A549 (cell line): ENCODE results near the gene FANCC. TPM values are rescaled to one million over a fixed set of nuclear protein-coding genes. Genes with fewer than 3 reads are reported as not detected.
A peak's percentile ranks its signal among the peaks of the same experiment; 100 is the strongest.

Experiments
- ATAC-seq, 2 experiments: fragments of 200-7000 bp in 1 of 2; fragments of >200 bp in 1 of 2; cut with Nextera tagmentation in 1 of 2; cut with Tn5 transposase in 1 of 2; 3 replicates each; pipeline versions ENCODE4 v1.8.0 to v1.9.1; 2018 to 2020; ENCODE audit warnings: mild to moderate bottlenecking in 1 of 2, moderate library complexity in 1 of 2
- CTCF ChIA-PET: fragments of 300-600 bp; sonication (Branson Sonifier 250); formaldehyde crosslinking; extraction: SDS; loops from one replicate; lab custom pipeline; 2021; ENCODE audit warnings: antibody characterized with exemption, inconsistent platforms; lab: Yijun Ruan, JAX
- POLR2A ChIA-PET: fragments of 350-600 bp; formaldehyde crosslinking; extraction: SDS; loops from one replicate; lab custom pipeline; 2021; ENCODE audit warnings: antibody characterized with exemption, inconsistent platforms; lab: Yijun Ruan, JAX
- DNase-seq, 2 experiments: peaks; one replicate each; pipeline versions ENCODE4 v3.0.0 to v3.0.0-alpha.2; 2011 to 2016; ENCODE audit warnings: low read depth in 1 of 2, low spot score in 1 of 2
- FAIRE-seq: peaks from 2 replicates; lab custom pipeline; 2011; peaks lifted over from hg19 to GRCh38; lab: Jason Lieb, UNC
- H3K27ac ChIP-seq, 2 experiments: fragments of >200 bp; sonication (Bioruptor Twin); formaldehyde crosslinking; 3 replicates each; pipeline ENCODE4 v1.5.1; 2016 to 2017
- H3K4me1 ChIP-seq: fragments of >200 bp; sonication (Bioruptor Twin); formaldehyde crosslinking; 3 replicates; pipeline ENCODE4 v1.6.1; 2016
- H3K4me2 ChIP-seq: fragments of >200 bp; sonication (Bioruptor Twin); formaldehyde crosslinking; 3 replicates; pipeline ENCODE4 v1.6.1; 2016
- H3K4me3 ChIP-seq: fragments of >200 bp; sonication (Bioruptor Twin); formaldehyde crosslinking; 3 replicates; pipeline ENCODE4 v1.5.1; 2016
- H3K9me3 ChIP-seq: fragments of >200 bp; sonication (Bioruptor Twin); formaldehyde crosslinking; 3 replicates; pipeline ENCODE4 v1.6.1; 2016
- CBX8 ChIP-seq: fragments of 200-600 bp; sonication (generic); IDR thresholded peaks from 2 replicates; pipeline ENCODE4 v1.6.1; 2016
- CEBPB ChIP-seq, 2 experiments: fragments of >200 bp in 1 of 2; sonication (Bioruptor Twin) in 1 of 2; formaldehyde crosslinking in 1 of 2; IDR thresholded peaks; 2 replicates each; pipeline ENCODE4 v1.6.1; 2012 to 2016
- ESRRA ChIP-seq: fragments of 150-350 bp; IDR thresholded peaks from 2 replicates; pipeline ENCODE4 v1.6.1; 2014; ENCODE audit warnings: mild to moderate bottlenecking, low read length, borderline replicate concordance
- FOSB ChIP-seq: fragments of 250-450 bp; sonication (Bioruptor Pico); IDR thresholded peaks from 2 replicates; pipeline ENCODE4 v1.5.0; 2020; ENCODE audit warnings: mild to moderate bottlenecking, moderate library complexity
- FOSL2 ChIP-seq, 2 experiments: fragments of 450-650 bp in 1 of 2; fragments of >200 bp in 1 of 2; sonication (Bioruptor Twin) in 1 of 2; formaldehyde crosslinking; IDR thresholded peaks; 2 replicates each; pipeline versions ENCODE4 v1.5.0 to v1.6.1; 2016 to 2020; ENCODE audit warnings: mild to moderate bottlenecking in 1 of 2, moderate library complexity in 1 of 2
- FOXS1 ChIP-seq: fragments of 250-450 bp; sonication (Bioruptor Pico); IDR thresholded peaks from 2 replicates; pipeline ENCODE4 v1.5.0; 2020; ENCODE audit warnings: mild to moderate bottlenecking, moderate library complexity
- GATA3 ChIP-seq: IDR thresholded peaks from 2 replicates; pipeline ENCODE4 v1.6.1; 2012; ENCODE audit warnings: borderline replicate concordance
- HOXA7 ChIP-seq: fragments of 250-450 bp; sonication (Bioruptor Pico); IDR thresholded peaks from 2 replicates; pipeline ENCODE4 v1.5.0; 2020; ENCODE audit warnings: mild to moderate bottlenecking, moderate library complexity
- HOXB5 ChIP-seq: fragments of 250-450 bp; sonication (Bioruptor Pico); IDR thresholded peaks from 2 replicates; pipeline ENCODE4 v1.5.0; 2020; ENCODE audit warnings: mild to moderate bottlenecking, moderate library complexity
- KDM5A ChIP-seq: fragments of 200-600 bp; sonication (generic); IDR thresholded peaks from 2 replicates; pipeline ENCODE4 v1.6.1; 2016; ENCODE audit warnings: antibody characterized with exemption, mild to moderate bottlenecking
- MAFK ChIP-seq: fragments of 450-650 bp; IDR thresholded peaks from 2 replicates; pipeline ENCODE4 v1.6.1; 2014; ENCODE audit not compliant: partially characterized antibody
- MAZ ChIP-seq: fragments of 150-350 bp; IDR thresholded peaks from 2 replicates; pipeline ENCODE4 v1.6.1; 2014; ENCODE audit warnings: antibody characterized with exemption, low read depth, low read length, borderline replicate concordance
- NR3C1 ChIP-seq: fragments of >200 bp; sonication (Bioruptor Twin); formaldehyde crosslinking; IDR thresholded peaks from 3 replicates; pipeline ENCODE4 v1.6.1; 2017
- PHF8 ChIP-seq: fragments of 200-600 bp; sonication (generic); IDR thresholded peaks from 2 replicates; pipeline ENCODE4 v1.6.1; 2016; ENCODE audit warnings: low read depth, mild to moderate bottlenecking, antibody characterized with exemption, moderate library complexity, borderline replicate concordance
- POLR2A ChIP-seq: IDR thresholded peaks from 2 replicates; pipeline ENCODE4 v1.6.1; 2012; ENCODE audit warnings: mild to moderate bottlenecking, low read length
- POLR2AphosphoS2 ChIP-seq: conservative IDR thresholded peaks from 2 replicates; pipeline ENCODE4 v1.6.1; 2012; ENCODE audit warnings: low read length, improper control_type of control experiment, inconsistent platforms
- RAD21 ChIP-seq, 2 experiments: fragments of >200 bp in 1 of 2; sonication (Bioruptor Twin) in 1 of 2; formaldehyde crosslinking in 1 of 2; IDR thresholded peaks in 1 of 2; conservative IDR thresholded peaks in 1 of 2; 2 replicates in 1 of 2; 3 replicates in 1 of 2; pipeline ENCODE4 v1.6.1; 2012 to 2018; ENCODE audit warnings: inconsistent platforms in 1 of 2
- RARB ChIP-seq: fragments of 250-450 bp; sonication (Bioruptor Pico); IDR thresholded peaks from 2 replicates; pipeline ENCODE4 v1.8.0; 2021; ENCODE audit warnings: mild to moderate bottlenecking, moderate library complexity
- SREBF2 ChIP-seq: fragments of 450-650 bp; IDR thresholded peaks from 2 replicates; pipeline ENCODE4 v1.6.1; 2014; ENCODE audit warnings: mild to moderate bottlenecking, moderate library complexity
- TFCP2L1 ChIP-seq: fragments of 250-450 bp; sonication (Bioruptor Pico); IDR thresholded peaks from 2 replicates; pipeline ENCODE4 v1.5.0; 2021; ENCODE audit warnings: mild to moderate bottlenecking
- ZFP36 ChIP-seq: fragments of 450-650 bp; IDR thresholded peaks from 2 replicates; pipeline ENCODE4 v1.6.1; 2014; ENCODE audit warnings: borderline replicate concordance; ENCODE audit not compliant: partially characterized antibody
- WGBS: methylation state at CpG from one replicate; pipeline ENCODE4 v1.1.6; 2017; ENCODE audit errors: missing lambda C conversion rate; 5-methylcytosine and 5-hydroxymethylcytosine counted together
- polyA plus RNA-seq, 4 experiments: library from polyadenylated mRNA; depleted of rRNA in 3 of 4; stranded (reverse); fragments of >200 nt; fragmentation: RNase III in 1 of 4; extraction: RNeasy Plus Mini Kit Qiagen cat#74134 plus additional on column Dnase treatment in 1 of 4; gene quantifications; 2 replicates in 3 of 4; 3 replicates in 1 of 4; pipeline ENCODE4 v1.2.3, GENCODE V29; 2011 to 2017
- TF ChIP-seq, protein P1 (sequence below): fragments of >200 bp; sonication (Bioruptor Twin); formaldehyde crosslinking; IDR thresholded peaks from 2 replicates; pipeline ENCODE4 v1.6.1; 2016
- TF ChIP-seq, protein P2 (sequence below): IDR thresholded peaks from 2 replicates; pipeline ENCODE4 v1.6.1; 2012; ENCODE audit warnings: low read depth, borderline replicate concordance
- TF ChIP-seq, protein P3 (sequence below): fragments of 200-600 bp; sonication (generic); IDR thresholded peaks from 2 replicates; pipeline ENCODE4 v1.6.1; 2016; ENCODE audit warnings: antibody characterized with exemption, mild to moderate bottlenecking, moderate library complexity

FANCC gene
- polyA plus RNA-seq, 2 of the 4 experiments (the other 2 are of a cell fraction), result 13.5 to 24.9 TPM

DNA sequence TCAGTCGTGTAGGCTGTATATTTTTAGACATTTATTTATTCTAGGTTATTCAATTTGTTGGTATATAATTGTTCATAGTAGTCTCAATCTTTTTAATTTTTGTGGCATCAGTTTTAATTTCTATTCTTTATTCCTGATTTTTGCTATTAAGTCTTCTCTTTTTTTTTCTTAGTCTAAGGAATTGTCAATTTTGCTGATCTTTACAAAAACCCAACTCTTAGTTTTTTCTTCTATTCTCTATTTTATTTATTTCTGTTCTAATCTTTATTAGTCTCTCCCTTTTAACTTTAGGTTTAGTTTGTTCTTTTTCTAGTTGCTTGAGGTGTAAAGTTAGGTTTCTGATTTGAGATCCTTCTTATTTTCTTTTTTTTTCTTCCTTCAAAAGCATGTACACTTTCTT lies 152.5 kb downstream of the FANCC start:
- Histone ChIP-seq H3K4me3 (no peak overlapping the region), H3K9me3 (peaks cover 12% of the 10 kb centered on the region; the same call in 2 of the 3 replicates), H3K4me1 (no peaks in the 10 kb centered on the region), H3K27ac (no peak overlapping the region), H3K4me2 (no peak overlapping the region)
- no peak for FAIRE-seq
- ChIA-PET CTCF (no interaction called here), POLR2A (no interaction called here)
- TF ChIP-seq POLR2AphosphoS2, result no peak
- TF ChIP-seq RARB (CRISPR knock-in tag), result no peak
- TF ChIP-seq, protein P1, sequence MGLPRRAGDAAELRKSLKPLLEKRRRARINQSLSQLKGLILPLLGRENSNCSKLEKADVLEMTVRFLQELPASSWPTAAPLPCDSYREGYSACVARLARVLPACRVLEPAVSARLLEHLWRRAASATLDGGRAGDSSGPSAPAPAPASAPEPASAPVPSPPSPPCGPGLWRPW, result no peak
- no peak for TF ChIP-seq ESRRA
- TF ChIP-seq MAZ, result no peak
- no peak for TF ChIP-seq CBX8
- no peak for TF ChIP-seq ZFP36
- no peak for TF ChIP-seq FOXS1 (CRISPR knock-in tag)
- TF ChIP-seq PHF8, result no peak
- no peak for TF ChIP-seq TFCP2L1 (CRISPR knock-in tag)
- no peak for TF ChIP-seq HOXB5
- no peak for TF ChIP-seq HOXA7
- 87% methylated on average over 1 of the region's 1 CpG for WGBS
- no peak for DNase-seq
- ATAC-seq, result no peak

DNA sequence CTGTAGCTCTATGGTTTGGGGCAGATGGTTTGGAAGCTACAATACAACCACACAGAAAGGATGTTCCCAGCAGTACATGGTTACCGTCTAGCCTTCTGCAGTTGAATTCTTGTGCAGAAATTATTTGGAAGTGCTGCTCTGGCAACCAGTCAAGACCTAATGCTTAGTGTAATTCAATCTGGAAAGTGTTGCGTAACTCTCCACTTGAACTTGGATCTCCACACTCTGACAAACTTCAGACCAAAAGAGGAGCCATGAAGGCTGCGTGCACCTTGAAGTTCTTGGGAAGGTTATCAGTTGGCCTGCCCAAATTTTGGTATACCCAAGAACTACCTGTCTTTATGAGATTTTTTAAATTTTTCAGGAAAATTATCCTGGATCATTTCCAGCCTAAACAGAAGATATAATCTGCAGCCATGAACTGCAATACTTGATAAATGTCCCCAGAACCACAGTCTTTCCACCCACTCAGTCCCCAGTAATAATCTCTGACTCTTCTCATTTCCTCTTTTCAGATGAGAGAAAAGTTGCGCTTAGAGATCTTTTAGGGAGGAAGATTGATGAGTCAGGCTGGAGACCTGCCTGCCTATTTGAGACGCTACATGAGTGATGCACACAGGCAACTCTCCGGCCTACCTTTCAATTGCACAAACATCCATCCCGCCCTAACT lies 159.9 kb downstream of the FANCC start:
- WGBS, result 92% methylated on average over 7 of the region's 7 CpGs
- Histone ChIP-seq H3K4me2 (no peak overlapping the region), H3K4me1 (peaks cover 4% of the 10 kb centered on the region; the same call in 1 of the 3 replicates), H3K4me3 (no peak overlapping the region), H3K9me3 (no peaks in the 10 kb centered on the region), H3K27ac (no peak overlapping the region)
- DNase-seq (peak in 1 of 2 experiments; percentile 21), ATAC-seq (no peak), FAIRE-seq (no peak)
- ChIA-PET POLR2A (no interaction called here), CTCF (interaction anchor here (0.6 to 3.4 kb wide), 7 partner anchors 10 to 603 kb away, joined by 3 to 14 read pairs (median 6); partner anchors contain the start of gene PCAT7)
- TF ChIP-seq RAD21 (conservative IDR thresholded peaks at IDR 0.05 in 1 of 2, IDR thresholded peaks at IDR 0.05 in 1 of 2) (no peak), CEBPB (IDR thresholded peaks at IDR 0.05) (peak; percentile 80 to 91)

DNA sequence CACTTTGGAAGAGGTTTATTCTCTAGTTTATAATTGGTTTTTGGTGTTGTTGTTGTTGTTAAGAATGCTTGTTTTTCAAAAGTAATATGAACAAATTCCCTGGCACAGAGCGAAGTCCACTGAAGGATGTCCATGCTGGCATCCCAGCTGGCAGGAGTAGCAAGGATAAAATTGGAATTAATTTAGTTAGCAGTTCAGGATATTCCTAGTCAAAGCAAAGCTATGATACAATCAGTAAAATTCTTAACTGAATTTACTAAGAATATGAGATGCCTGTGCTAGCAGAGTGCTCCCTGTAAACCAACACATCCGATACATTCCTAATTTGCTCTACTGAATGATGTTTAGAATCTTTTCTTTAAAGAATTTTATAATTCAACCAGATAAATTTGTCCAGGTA lies 161.4 kb downstream of the FANCC start:
- no peak overlapping the region for H3K4me2 ChIP-seq
- ChIA-PET CTCF (interaction anchor here (0.6 to 3.4 kb wide), 6 partner anchors 12 to 601 kb away, joined by 3 to 14 read pairs (median 5); partner anchors contain the start of gene PCAT7), POLR2A (no interaction called here)
- no peak for FAIRE-seq
- H3K9me3 ChIP-seq, result no peaks in the 10 kb centered on the region
- peaks cover 4% of the 10 kb centered on the region; the same call in 1 of the 3 replicates for H3K4me1 ChIP-seq
- ATAC-seq, result no peak
- no peak overlapping the region for H3K4me3 ChIP-seq
- TF ChIP-seq TFCP2L1 (CRISPR knock-in tag) (no peak), GATA3 (no peak), KDM5A (no peak), POLR2A (no peak), NR3C1 (no peak), HOXA7 (no peak), POLR2AphosphoS2 (no peak), SREBF2 (no peak), FOSL2 (IDR thresholded peaks at IDR 0.05) (no peak), FOSL2 (CRISPR knock-in tag; IDR thresholded peaks at IDR 0.05) (no peak), MAFK (no peak), FOSB (no peak)
- TF ChIP-seq, protein P2, sequence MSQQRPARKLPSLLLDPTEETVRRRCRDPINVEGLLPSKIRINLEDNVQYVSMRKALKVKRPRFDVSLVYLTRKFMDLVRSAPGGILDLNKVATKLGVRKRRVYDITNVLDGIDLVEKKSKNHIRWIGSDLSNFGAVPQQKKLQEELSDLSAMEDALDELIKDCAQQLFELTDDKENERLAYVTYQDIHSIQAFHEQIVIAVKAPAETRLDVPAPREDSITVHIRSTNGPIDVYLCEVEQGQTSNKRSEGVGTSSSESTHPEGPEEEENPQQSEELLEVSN, result no peak
- TF ChIP-seq, protein P3, sequence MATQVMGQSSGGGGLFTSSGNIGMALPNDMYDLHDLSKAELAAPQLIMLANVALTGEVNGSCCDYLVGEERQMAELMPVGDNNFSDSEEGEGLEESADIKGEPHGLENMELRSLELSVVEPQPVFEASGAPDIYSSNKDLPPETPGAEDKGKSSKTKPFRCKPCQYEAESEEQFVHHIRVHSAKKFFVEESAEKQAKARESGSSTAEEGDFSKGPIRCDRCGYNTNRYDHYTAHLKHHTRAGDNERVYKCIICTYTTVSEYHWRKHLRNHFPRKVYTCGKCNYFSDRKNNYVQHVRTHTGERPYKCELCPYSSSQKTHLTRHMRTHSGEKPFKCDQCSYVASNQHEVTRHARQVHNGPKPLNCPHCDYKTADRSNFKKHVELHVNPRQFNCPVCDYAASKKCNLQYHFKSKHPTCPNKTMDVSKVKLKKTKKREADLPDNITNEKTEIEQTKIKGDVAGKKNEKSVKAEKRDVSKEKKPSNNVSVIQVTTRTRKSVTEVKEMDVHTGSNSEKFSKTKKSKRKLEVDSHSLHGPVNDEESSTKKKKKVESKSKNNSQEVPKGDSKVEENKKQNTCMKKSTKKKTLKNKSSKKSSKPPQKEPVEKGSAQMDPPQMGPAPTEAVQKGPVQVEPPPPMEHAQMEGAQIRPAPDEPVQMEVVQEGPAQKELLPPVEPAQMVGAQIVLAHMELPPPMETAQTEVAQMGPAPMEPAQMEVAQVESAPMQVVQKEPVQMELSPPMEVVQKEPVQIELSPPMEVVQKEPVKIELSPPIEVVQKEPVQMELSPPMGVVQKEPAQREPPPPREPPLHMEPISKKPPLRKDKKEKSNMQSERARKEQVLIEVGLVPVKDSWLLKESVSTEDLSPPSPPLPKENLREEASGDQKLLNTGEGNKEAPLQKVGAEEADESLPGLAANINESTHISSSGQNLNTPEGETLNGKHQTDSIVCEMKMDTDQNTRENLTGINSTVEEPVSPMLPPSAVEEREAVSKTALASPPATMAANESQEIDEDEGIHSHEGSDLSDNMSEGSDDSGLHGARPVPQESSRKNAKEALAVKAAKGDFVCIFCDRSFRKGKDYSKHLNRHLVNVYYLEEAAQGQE, result no peak
- WGBS, result 91% methylated on average over 2 of the region's 2 CpGs
- no peak overlapping the region for H3K27ac ChIP-seq
- DNase-seq, result no peak
